COLO668 (cell line): Measurements from ENCODE around the gene FAM222A.
"Not testable (repeated sequence)": the region's sequence is repeated elsewhere in the genome, so short reads cannot be mapped to it uniquely, and the experiment has no call there.

Experiments used
- DNase-seq: peaks from one replicate; lab custom pipeline; 2025; ENCODE audit not compliant: unreplicated experiment; lab: John Stamatoyannopoulos, UW

The FAM222A gene

DNA sequence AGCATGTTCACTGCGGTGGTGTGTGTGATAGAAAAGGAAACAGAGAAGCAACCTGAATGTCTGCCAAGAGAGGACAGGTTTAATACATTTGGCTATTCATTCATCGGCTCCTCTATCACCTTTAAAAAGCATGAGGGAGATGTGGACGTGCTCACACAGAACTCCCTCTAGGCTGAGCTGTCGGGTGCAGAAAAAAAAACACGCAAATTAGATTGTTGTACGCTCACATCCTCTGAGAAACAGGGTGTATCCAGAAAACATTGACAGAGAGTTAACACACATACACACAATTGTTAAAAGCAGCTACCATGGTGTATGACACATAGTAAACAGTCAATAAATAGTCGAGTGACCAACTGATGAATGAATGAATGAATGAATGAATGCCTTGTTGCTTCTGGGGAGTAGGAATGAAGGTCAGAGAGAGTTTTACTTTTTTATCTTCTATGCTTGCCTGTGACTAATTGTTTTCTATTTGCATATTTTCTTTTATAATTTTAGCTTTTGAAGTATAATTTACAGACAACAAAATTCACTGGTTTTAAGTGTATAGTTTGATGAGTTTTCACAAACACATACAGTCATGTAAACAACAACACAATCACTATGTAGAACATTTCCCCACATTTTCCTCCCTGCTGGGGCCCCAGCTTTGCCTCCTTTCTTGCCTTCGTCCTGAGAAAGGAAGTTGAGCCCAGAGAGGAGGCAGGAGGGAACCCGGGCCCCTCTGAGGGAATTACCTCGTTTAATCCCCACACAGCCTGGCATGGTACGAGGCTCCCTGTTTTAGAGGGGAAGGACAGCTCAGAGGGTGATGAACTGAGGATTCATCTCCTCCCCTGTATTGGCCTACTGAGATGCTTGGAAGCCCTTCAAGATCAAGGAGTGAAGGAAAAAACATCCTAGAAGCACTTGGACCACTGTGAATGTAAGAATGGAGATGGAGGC, 19.7 kb upstream of the FAM222A start:
- no peak for DNase-seq

DNA sequence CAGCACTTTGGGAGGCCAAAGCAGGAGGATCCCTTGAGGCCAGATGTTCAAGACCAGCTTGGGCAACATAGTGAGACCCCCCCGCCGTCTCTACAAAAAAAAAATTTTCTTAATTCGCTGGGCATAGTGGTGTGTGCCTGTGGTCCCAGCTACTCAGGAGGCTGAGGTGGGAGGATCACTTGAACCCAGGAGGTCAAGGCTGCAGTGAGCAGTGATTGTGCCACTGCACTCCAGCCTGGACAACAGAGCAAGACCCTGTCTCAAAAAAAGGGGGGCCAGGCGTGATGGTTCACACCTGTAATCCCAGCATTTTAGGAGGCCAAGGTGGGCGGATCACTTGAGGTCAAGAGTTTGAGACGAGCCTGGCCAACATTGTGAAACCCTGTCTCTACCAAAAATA, 19.0 kb upstream of the FAM222A start:
- not testable (repeated sequence) for DNase-seq

GRCh38 chr12:109695416-109695815, 18.2 kb upstream of the FAM222A start:
- no peak for DNase-seq

DNA sequence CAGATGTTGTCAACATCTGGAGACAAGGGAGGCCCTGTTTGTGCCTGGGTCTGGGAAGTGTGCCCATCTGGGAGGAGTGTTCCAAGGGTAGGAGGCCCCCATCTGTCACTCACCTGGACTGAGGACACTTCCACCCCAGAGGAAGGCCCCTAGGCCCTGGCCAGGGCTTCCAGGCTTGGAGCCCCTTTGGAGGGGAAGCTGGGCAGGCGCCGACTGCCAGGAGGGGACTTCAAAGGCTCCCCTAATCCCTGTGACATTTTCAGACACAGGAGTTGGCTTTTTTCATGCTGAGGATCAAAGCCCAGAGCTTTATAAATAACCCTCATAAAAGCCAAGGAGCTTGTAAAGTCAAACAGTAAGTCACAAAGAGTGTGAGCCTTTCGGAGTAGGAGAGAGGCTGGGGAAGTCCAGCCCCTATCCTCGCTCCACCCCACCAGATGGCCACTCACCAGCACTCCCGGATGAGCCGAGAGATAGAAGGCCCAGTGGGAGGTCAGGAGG, 17.6 kb upstream of the FAM222A start:
- no peak for DNase-seq

GRCh38 chr12:109696485-109697269, 16.9 kb upstream of the FAM222A start:
- DNase-seq: no peak

GRCh38 chr12:109697270-109697553, 16.4 kb upstream of the FAM222A start:
- no peak for DNase-seq

GRCh38 chr12:109697877-109698468, 15.7 kb upstream of the FAM222A start:
- DNase-seq: peak; percentile 55

DNA sequence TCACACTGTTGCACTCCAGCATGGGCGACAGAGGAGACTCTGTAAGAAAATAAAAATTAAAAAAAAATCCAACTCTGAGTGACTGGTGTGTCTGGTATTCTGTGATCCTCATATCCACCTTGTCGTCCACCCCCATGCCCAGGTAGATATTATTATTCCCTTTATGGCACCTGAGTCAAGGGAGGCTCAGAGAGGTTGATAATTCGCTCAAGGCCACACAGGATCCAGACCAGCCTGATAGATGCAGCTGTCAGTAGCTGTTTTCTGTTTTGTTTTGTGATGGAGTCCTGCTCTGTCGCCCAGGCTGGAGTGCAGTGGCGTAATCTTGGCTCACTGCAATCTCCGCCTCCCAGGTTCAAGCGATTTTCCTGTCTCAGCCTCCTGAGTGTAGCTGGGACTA, 14.8 kb upstream of the FAM222A start:
- no peak for DNase-seq

DNA sequence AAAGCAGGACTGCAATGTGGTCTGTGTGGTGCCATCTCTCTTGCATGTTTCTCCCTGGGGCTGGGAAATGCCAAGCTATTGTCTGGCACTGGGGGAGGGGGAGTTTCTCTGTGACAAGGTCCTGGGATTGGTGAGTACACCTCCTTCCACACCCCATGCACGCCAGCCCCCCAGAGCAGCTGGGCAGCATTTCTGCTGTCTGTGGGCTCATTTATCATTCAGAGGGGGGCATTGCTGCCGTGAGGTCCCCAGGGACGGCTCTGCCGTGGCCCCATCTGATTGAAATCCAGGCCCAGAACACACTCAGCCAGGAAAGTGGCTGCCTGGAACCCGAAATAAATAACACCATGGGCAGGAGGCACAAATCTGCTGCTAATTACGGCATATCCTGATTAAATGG, 12.6 kb upstream of the FAM222A start:
- no peak for DNase-seq

DNA sequence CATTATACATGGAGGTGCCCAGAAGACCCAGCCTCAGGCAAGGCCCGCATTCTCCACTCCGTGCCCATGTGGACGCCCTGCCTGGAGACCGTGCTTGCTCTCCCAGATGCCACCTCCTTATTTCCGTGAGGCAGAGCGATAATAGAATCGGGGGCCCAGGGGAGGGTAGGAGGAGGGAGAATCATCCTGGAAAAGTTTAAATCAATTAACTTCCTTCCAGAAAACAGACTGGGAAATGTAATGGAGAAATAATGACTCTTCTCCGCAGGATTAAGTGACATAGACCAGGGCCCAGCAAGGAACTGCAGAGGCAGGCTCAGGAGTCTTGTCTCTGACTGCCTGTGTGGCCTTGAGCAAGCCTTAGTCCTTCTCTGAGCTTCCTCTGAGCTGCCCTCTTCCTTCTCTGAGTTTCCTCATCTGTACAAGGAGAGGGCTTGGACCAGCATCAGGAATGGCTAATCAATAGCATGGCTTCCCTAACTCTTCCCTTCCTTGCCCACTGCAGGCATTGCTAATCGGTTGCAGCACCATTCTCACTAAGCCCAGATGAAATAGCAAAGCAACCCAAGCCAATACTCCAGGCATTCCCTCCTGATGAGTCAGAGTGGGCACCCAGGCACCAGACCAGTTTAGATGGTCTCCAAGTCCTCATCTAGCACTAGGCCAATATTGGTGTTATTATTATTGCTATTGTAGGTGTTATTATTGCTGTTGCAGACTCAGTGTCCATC, 11.3 kb upstream of the FAM222A start:
- no peak for DNase-seq

GRCh38 chr12:109703684-109704083, 9.9 kb upstream of the FAM222A start:
- DNase-seq: no peak

DNA sequence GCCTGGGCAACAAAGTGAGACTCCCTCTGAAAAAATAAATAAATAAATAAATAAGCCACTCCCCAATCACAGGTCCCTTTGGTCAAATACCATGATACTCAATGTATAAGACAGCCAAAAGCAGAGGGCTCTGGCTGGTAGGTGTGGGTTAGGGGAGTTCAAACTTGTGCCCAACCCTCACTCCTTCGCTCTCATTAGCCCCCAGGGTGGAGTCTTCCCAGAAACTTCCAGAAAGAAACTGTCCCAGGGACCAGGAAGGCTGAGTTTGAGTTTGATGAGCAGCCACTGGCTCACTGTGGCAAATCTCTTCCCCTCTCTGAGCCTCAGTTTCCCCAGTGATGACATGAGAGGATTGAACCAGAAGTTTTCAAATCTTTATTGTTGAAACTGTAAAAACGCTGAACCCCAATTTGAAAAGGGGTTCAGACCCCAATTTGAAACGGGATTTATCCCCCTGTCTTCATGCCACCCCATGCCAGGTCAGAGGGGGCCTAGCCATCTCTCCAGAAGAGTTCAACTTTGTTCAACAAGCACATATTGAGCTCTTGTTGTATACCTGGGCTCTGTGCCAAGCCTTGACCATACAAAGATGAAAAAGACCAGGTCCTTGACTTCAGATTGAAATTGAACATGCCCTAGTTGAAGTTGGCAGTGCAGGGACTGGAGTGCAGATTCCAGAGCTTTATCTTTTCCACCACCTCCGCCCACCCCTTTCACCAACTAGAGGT, 9.1 kb upstream of the FAM222A start:
- DNase-seq: no peak

DNA sequence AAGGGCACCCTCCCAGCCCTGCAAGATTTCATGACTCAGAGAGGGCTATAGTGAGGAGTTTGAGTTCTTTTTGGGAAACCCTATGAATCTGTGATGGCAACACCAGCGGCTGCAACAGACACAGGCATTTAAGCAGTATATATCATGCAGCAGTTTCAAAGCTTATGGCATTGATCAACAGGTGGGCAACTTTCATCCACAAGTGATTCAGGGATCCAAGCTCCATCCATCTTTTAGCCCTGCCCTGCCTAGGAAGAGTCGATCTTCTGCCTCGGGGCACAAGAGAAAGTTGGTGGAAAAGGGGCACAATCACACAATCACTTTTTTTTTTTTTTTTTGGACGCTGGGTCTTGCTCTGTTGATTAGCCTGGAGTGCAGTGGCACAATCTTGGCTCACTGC, 8.3 kb upstream of the FAM222A start:
- no peak for DNase-seq

DNA sequence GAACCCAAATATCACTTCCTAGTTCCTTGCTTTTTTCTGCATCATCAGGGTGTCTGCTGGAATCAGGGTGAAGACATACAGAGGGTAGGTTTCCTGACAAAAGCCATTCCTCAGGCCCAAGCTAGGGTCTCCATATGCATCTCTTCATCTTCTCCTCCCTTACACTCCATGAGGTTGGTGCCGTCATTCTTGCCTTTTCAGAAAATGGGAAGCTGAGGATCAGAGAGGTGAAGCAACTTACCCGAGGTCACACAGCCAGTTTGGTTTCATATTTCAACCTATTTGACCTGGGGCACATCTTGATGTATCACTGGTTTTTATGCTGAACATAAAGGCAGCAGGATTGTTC, 7.3 kb upstream of the FAM222A start:
- DNase-seq: no peak

- peak; percentile 69 for DNase-seq
Observed at GRCh38 chr12:109706747-109707469, 6.7 kb upstream of the FAM222A start.

GRCh38 chr12:109707470-109707821, 6.2 kb upstream of the FAM222A start:
- DNase-seq: no peak

DNA sequence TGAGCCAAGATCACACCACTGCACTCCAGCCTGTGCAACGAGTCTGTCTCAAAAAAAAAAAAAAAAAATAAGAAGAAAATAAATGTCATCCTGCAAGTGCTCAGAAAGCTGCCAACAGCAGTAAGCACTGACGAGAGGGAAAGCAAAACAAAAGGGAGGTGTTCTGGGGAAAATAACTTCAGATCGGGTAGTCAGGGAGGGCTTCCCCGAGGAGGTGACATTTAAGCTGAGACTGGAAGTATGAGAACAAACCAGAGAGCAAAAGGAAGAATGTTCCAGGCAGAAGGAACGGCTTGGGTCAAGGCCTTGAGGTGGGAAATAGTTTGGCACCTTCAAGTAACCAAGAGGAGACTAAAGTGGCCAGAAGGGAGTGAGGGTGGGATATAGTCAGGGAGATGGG, 4.7 kb upstream of the FAM222A start:
- no peak for DNase-seq

GRCh38 chr12:109709401-109709991, 4.1 kb upstream of the FAM222A start:
- DNase-seq: no peak

GRCh38 chr12:109710205-109710746, 3.3 kb upstream of the FAM222A start:
- DNase-seq: no peak
